H9 (cell line): ENCODE data around the gene ZNF177. TPM values are rescaled to one million over a fixed set of nuclear protein-coding genes. Genes with fewer than 3 reads are reported as not detected.

Experiments used
- DNase-seq: peaks from one replicate; pipeline ENCODE4 v3.0.0-alpha.2; 2017
- H2AFZ ChIP-seq: one replicate; pipeline ENCODE4 v1.6.1; 2013; ENCODE audit warnings: mild to moderate bottlenecking, low read length, control low read depth, moderate library complexity
- H2AK5ac ChIP-seq: 2 replicates; pipeline ENCODE4 v1.6.1; 2013; ENCODE audit warnings: low read length, control low read depth, mixed read lengths; ENCODE audit not compliant: insufficient read length
- H2BK120ac ChIP-seq: one replicate; pipeline ENCODE4 v1.6.1; 2013; ENCODE audit warnings: low read depth, mild to moderate bottlenecking, low read length, control low read depth, inconsistent platforms; ENCODE audit not compliant: poor library complexity, severe bottlenecking
- H2BK12ac ChIP-seq: 2 replicates; pipeline ENCODE4 v1.6.1; 2013; ENCODE audit warnings: low read length, control low read depth, mixed read lengths, low read depth; ENCODE audit not compliant: insufficient read length
- H2BK15ac ChIP-seq: 2 replicates; pipeline ENCODE4 v1.6.1; 2013; ENCODE audit warnings: low read depth, low read length, control low read depth
- H2BK20ac ChIP-seq: one replicate; pipeline ENCODE4 v1.6.1; 2013; ENCODE audit warnings: low read depth, mild to moderate bottlenecking, low read length, control low read depth, inconsistent platforms; ENCODE audit not compliant: poor library complexity, severe bottlenecking
- H2BK5ac ChIP-seq: 2 replicates; pipeline ENCODE4 v1.6.1; 2013; ENCODE audit warnings: low read length, control low read depth, mixed read lengths; ENCODE audit not compliant: insufficient read length
- H3K14ac ChIP-seq: 2 replicates; pipeline ENCODE4 v1.6.1; 2013; ENCODE audit warnings: low read length, control low read depth; ENCODE audit not compliant: insufficient read depth
- H3K18ac ChIP-seq: 2 replicates; pipeline ENCODE4 v1.6.1; 2013; ENCODE audit warnings: low read depth, mild to moderate bottlenecking, mixed read lengths, low read length, control low read depth; ENCODE audit not compliant: insufficient read length
- H3K23ac ChIP-seq: 2 replicates; pipeline ENCODE4 v1.6.1; 2013; ENCODE audit warnings: low read length, control low read depth, mixed read lengths, low read depth; ENCODE audit not compliant: insufficient read length
- H3K23me2 ChIP-seq: 2 replicates; pipeline ENCODE4 v1.6.1; 2013; ENCODE audit warnings: low read depth, mild to moderate bottlenecking, mixed read lengths, low read length, control low read depth; ENCODE audit not compliant: insufficient read length, poor library complexity, severe bottlenecking
- H3K27ac ChIP-seq: 2 replicates; pipeline ENCODE4 v1.5.1; 2013; ENCODE audit warnings: low read length, control low read depth, mixed read lengths, low read depth; ENCODE audit not compliant: insufficient read length
- H3K27me3 ChIP-seq: 2 replicates; pipeline ENCODE4 v1.6.1; 2013; ENCODE audit warnings: low read length, control low read depth, inconsistent platforms; ENCODE audit not compliant: insufficient read depth
- H3K4ac ChIP-seq: 2 replicates; pipeline ENCODE4 v1.6.1; 2013; ENCODE audit warnings: low read depth, mild to moderate bottlenecking, control low read depth, inconsistent platforms, low read length, moderate library complexity
- H3K4me1 ChIP-seq: 2 replicates; pipeline ENCODE4 v1.6.1; 2013; ENCODE audit warnings: low read length, control low read depth, inconsistent platforms; ENCODE audit not compliant: insufficient read depth
- H3K4me2 ChIP-seq: 2 replicates; pipeline ENCODE4 v1.6.1; 2013; ENCODE audit warnings: low read length, control low read depth, mixed read lengths; ENCODE audit not compliant: insufficient read length, insufficient read depth
- H3K56ac ChIP-seq: 2 replicates; pipeline ENCODE4 v1.6.1; 2013; ENCODE audit warnings: low read depth, mild to moderate bottlenecking, mixed read lengths, low read length, control low read depth; ENCODE audit not compliant: insufficient read length
- H3K79me1 ChIP-seq: 2 replicates; pipeline ENCODE4 v1.6.1; 2013; ENCODE audit warnings: low read depth, mild to moderate bottlenecking, moderate library complexity, low read length, control low read depth, inconsistent platforms; ENCODE audit not compliant: insufficient read depth, poor library complexity, severe bottlenecking
- H3K79me2 ChIP-seq: 2 replicates; pipeline ENCODE4 v1.6.1; 2013; ENCODE audit warnings: low read length, control low read depth, inconsistent platforms; ENCODE audit not compliant: insufficient read depth
- H3K9ac ChIP-seq: 2 replicates; pipeline ENCODE4 v1.6.1; 2013; ENCODE audit warnings: low read length, control low read depth, mixed read lengths; ENCODE audit not compliant: insufficient read length; ENCODE audit errors: extremely low read depth
- H3K9me3 ChIP-seq: one replicate; pipeline ENCODE4 v1.6.1; 2013; ENCODE audit warnings: low read depth, low read length, inconsistent platforms; ENCODE audit not compliant: control insufficient read depth
- H3T11ph ChIP-seq: one replicate; pipeline ENCODE4 v1.6.1; 2013; ENCODE audit warnings: mild to moderate bottlenecking, low read length, control low read depth, inconsistent platforms
- H4K20me1 ChIP-seq: one replicate; pipeline ENCODE4 v1.6.1; 2013; ENCODE audit not compliant: control insufficient read depth, insufficient read length, insufficient read depth
- H4K5ac ChIP-seq: 2 replicates; pipeline ENCODE4 v1.6.1; 2013; ENCODE audit warnings: low read depth, mild to moderate bottlenecking, mixed read lengths, low read length, control low read depth; ENCODE audit not compliant: insufficient read length
- H4K8ac ChIP-seq: replicated peaks from 2 replicates; pipeline ENCODE4 v1.6.1; 2013; ENCODE audit warnings: low read length, control low read depth, mixed read lengths, low read depth; ENCODE audit not compliant: insufficient read length
- H4K91ac ChIP-seq: 2 replicates; pipeline ENCODE4 v1.6.1; 2013; ENCODE audit warnings: low read depth, mild to moderate bottlenecking, moderate library complexity, mixed read lengths, low read length, control low read depth; ENCODE audit not compliant: insufficient read length
- H3K27ac Mint-ChIP-seq, 3 experiments: 2 replicates in 2 of 3; 3 replicates in 1 of 3; pipeline ENCODE4 v1.8.0; 2020 to 2021; ENCODE audit warnings: mixed read lengths in 3 of 3, mild to moderate bottlenecking in 1 of 3, moderate library complexity in 1 of 3
- H3K27me3 Mint-ChIP-seq: 2 replicates; pipeline ENCODE4 v1.8.0; 2021; ENCODE audit warnings: low read depth, mild to moderate bottlenecking, moderate library complexity, mixed read lengths
- H3K36me3 Mint-ChIP-seq, 3 experiments: 2 replicates in 2 of 3; 3 replicates in 1 of 3; pipeline ENCODE4 v1.8.0; 2020 to 2021; ENCODE audit warnings: low read depth in 3 of 3, mixed read lengths in 3 of 3; ENCODE audit not compliant: insufficient read depth in 1 of 3
- H3K4me1 Mint-ChIP-seq, 2 experiments: 2 replicates each; pipeline ENCODE4 v1.8.0; 2020; ENCODE audit warnings: mixed read lengths in 2 of 2
- H3K4me3 Mint-ChIP-seq, 2 experiments: 2 replicates in 1 of 2; 3 replicates in 1 of 2; pipeline ENCODE4 v1.8.0; 2020 to 2021; ENCODE audit warnings: mild to moderate bottlenecking in 2 of 2, mixed read lengths in 2 of 2, moderate library complexity in 1 of 2
- H3K9me3 Mint-ChIP-seq, 2 experiments: 2 replicates in 1 of 2; 3 replicates in 1 of 2; pipeline ENCODE4 v1.8.0; 2020; ENCODE audit warnings: mild to moderate bottlenecking in 2 of 2, mixed read lengths in 2 of 2, moderate library complexity in 1 of 2
- CTCF ChIP-seq: fragments of 200-600 bp; sonication (generic); conservative IDR thresholded peaks from 3 replicates; pipeline ENCODE4 v1.8.0; 2021; ENCODE audit warnings: antibody characterized with exemption, mild to moderate bottlenecking
- WGBS: extraction: QIAGEN DNeasy Blood & Tissue Kit; methylation state at CpG from one replicate; pipeline ENCODE4 v1.1.7; 2013; ENCODE audit warnings: missing lambda C conversion rate, low lambda C conversion rate, mixed read lengths; ENCODE audit not compliant: insufficient read length; ENCODE audit errors: extremely low coverage; 5-methylcytosine and 5-hydroxymethylcytosine counted together
- total RNA-seq: library from RNA; stranded (reverse); gene quantifications from 2 replicates; pipeline ENCODE4 v1.2.1, GENCODE V29; 2021

ZNF177 gene
- total RNA-seq, 1 experiment from 2014 or later: 5.7 TPM

DNA sequence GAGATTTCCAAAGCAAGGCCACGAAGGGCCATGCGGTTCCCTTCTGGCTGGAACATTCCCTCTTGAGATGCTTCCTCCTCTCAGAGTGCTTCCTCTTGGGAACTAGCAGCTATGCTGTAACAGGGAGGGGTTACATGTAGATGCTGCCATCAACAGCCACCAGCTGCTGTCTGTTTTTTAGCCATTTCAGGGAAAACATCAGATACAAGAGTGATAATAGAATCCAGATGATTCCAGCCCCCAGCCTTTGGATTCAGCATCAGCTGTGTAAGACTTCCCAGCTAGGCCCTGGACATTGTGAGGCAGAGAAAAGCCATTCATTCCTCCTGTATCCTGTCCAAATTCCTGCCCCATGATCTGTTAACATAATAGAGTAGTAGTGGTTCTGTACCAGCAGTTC lies 8.2 kb upstream of the ZNF177 start:
- WGBS: no CpG with 5 or more reads among the region's 2 CpGs
- Histone ChIP-seq H3K18ac (no peak overlapping the region), H3K23me2 (no peaks in the 10 kb centered on the region), H3K56ac (no peak overlapping the region), H3K79me1 (no peaks in the 10 kb centered on the region), H3T11ph (no peak overlapping the region), H3K27ac (no peak overlapping the region), H3K79me2 (no peaks in the 10 kb centered on the region), H4K8ac (no peak overlapping the region), H3K9ac (no peak overlapping the region), H3K23ac (no peak overlapping the region), H3K4me1 (no peaks in the 10 kb centered on the region), H4K20me1 (no peaks in the 10 kb centered on the region), H2BK5ac (no peak overlapping the region), H2BK20ac (no peak overlapping the region), H3K27me3 (no peaks in the 10 kb centered on the region), H2AFZ (no peak overlapping the region), H2BK12ac (no peak overlapping the region), H3K4me2 (no peak overlapping the region), H3K14ac (no peak overlapping the region), H4K91ac (no peak overlapping the region), H3K9me3 (peaks cover 46% of the 10 kb centered on the region), H4K5ac (no peak overlapping the region), H2BK120ac (no peak overlapping the region), H3K4ac (no peak overlapping the region), H2BK15ac (no peak overlapping the region), H2AK5ac (no peak overlapping the region)
- TF ChIP-seq CTCF: no peak
- Mint-ChIP-seq H3K4me3 (no peak overlapping the region), H3K27ac (no peak overlapping the region), H3K9me3 (peaks cover 77 to 80% of the 10 kb centered on the region in 2 experiments), H3K4me1 (no peaks in the 10 kb centered on the region), H3K36me3 (peaks cover 66 to 77% (median 77%) of the 10 kb centered on the region in 3 experiments), H3K27me3 (no peaks in the 10 kb centered on the region)
- DNase-seq: no peak
